H1 (cell line): Measurements from ENCODE around the gene RMDN3. TPM values are rescaled to one million over a fixed set of nuclear protein-coding genes. Genes with fewer than 3 reads are reported as not detected.

Source experiments
- CTCF ChIA-PET: fragments of 300-600 bp; sonication (Branson Sonifier 250); formaldehyde crosslinking; loops from one replicate; lab custom pipeline; 2021; ENCODE audit not compliant: partially characterized antibody; lab: Charles Lee
- POLR2A ChIA-PET: fragments of 300-600 bp; sonication (Branson Sonifier 250); formaldehyde crosslinking; loops from one replicate; lab custom pipeline; 2021; ENCODE audit warnings: inconsistent platforms; ENCODE audit not compliant: partially characterized antibody; lab: Charles Lee
- DNase-seq, 2 experiments: peaks; one replicate each; pipeline versions ENCODE4 v3.0.0 to v3.0.0-alpha.2; 2010 to 2022; ENCODE audit warnings: low spot score in 2 of 2, low read depth in 1 of 2, mixed read lengths in 1 of 2
- FAIRE-seq: peaks from 2 replicates; lab custom pipeline; 2011; peaks lifted over from hg19 to GRCh38; lab: Jason Lieb, UNC
- H2AFZ ChIP-seq: 2 replicates; pipeline ENCODE4 v1.8.1; 2012; ENCODE audit warnings: low read length, inconsistent platforms
- H2AK5ac ChIP-seq: 2 replicates; pipeline ENCODE4 v1.6.1; 2013; ENCODE audit warnings: low read depth, low read length
- H2BK120ac ChIP-seq: replicated peaks from 2 replicates; pipeline ENCODE3; 2013; ENCODE audit warnings: low read depth, low read length, inconsistent platforms
- H2BK12ac ChIP-seq: 2 replicates; pipeline ENCODE4 v1.6.1; 2013; ENCODE audit warnings: low read depth, low read length
- H2BK15ac ChIP-seq: 2 replicates; pipeline ENCODE4 v1.6.1; 2013; ENCODE audit warnings: low read length
- H2BK20ac ChIP-seq: 2 replicates; pipeline ENCODE4 v1.6.1; 2013; ENCODE audit warnings: low read length
- H2BK5ac ChIP-seq: 2 replicates; pipeline ENCODE4 v1.6.1; 2013; ENCODE audit warnings: low read depth, low read length
- H3K14ac ChIP-seq: 2 replicates; pipeline ENCODE4 v1.6.1; 2013; ENCODE audit warnings: inconsistent platforms; ENCODE audit not compliant: insufficient read length
- H3K18ac ChIP-seq: 2 replicates; pipeline ENCODE4 v1.6.1; 2013; ENCODE audit warnings: low read length; ENCODE audit errors: extremely low read depth
- H3K23ac ChIP-seq: 2 replicates; pipeline ENCODE4 v1.6.1; 2013; ENCODE audit warnings: inconsistent platforms; ENCODE audit not compliant: insufficient read length
- H3K23me2 ChIP-seq: 2 replicates; pipeline ENCODE4 v1.6.1; 2013; ENCODE audit warnings: low read depth, low read length
- H3K27ac ChIP-seq: 2 replicates; pipeline ENCODE4 v1.6.1; 2011; ENCODE audit warnings: low read depth, low read length, inconsistent platforms
- H3K27me3 ChIP-seq, 4 experiments: replicated peaks in 1 of 4; 1 replicate in 1 of 4; 2 replicates in 3 of 4; pipeline versions ENCODE4 v1.6.1 to v1.8.1; 2011 to 2013; ENCODE audit warnings: low read length in 3 of 4, mild to moderate bottlenecking in 3 of 4, inconsistent platforms in 2 of 4, mixed read lengths in 2 of 4, moderate library complexity in 1 of 4; ENCODE audit not compliant: control insufficient read depth in 3 of 4, insufficient read depth in 3 of 4; ENCODE audit errors: extremely low read depth in 1 of 4
- H3K36me3 ChIP-seq, 4 experiments: 2 replicates each; pipeline versions ENCODE4 v1.6.1 to v1.8.1; 2011 to 2013; ENCODE audit warnings: mild to moderate bottlenecking in 4 of 4, low read length in 3 of 4, moderate library complexity in 2 of 4, control low read depth in 1 of 4, inconsistent platforms in 1 of 4; ENCODE audit not compliant: insufficient read depth in 4 of 4, control insufficient read depth in 2 of 4
- H3K4ac ChIP-seq: replicated peaks from 2 replicates; pipeline ENCODE3; 2013; ENCODE audit warnings: low read length, low read depth, mixed read lengths, inconsistent platforms; ENCODE audit not compliant: insufficient read length
- H3K4me1 ChIP-seq, 4 experiments: replicated peaks in 1 of 4; 1 replicate in 1 of 4; 2 replicates in 3 of 4; pipeline versions ENCODE4 v1.6.1 to v1.8.1; 2011 to 2013; ENCODE audit warnings: low read length in 3 of 4, inconsistent platforms in 2 of 4, mixed read lengths in 1 of 4; ENCODE audit not compliant: insufficient read depth in 4 of 4, control insufficient read depth in 3 of 4
- H3K4me2 ChIP-seq, 2 experiments: 2 replicates each; pipeline versions ENCODE4 v1.6.1 to v1.8.1; 2011 to 2013; ENCODE audit warnings: low read depth in 2 of 2, low read length in 2 of 2, control low read depth in 1 of 2, inconsistent platforms in 1 of 2, mild to moderate bottlenecking in 1 of 2; ENCODE audit not compliant: insufficient read depth in 1 of 2
- H3K4me3 ChIP-seq, 4 experiments: fragments of 200-600, 300-600 bp in 1 of 4; sonication (generic), shearing (Covaris generic), sonication (Bioruptor Twin) in 1 of 4; 2 replicates each; pipeline versions ENCODE4 v1.5.1 to v1.8.1; 2011 to 2016; ENCODE audit warnings: low read length in 4 of 4, low read depth in 3 of 4, control low read depth in 2 of 4, inconsistent platforms in 2 of 4, mild to moderate bottlenecking in 2 of 4, mixed read lengths in 1 of 4, moderate library complexity in 1 of 4; ENCODE audit not compliant: insufficient read depth in 2 of 4; ENCODE audit errors: extremely low read depth in 1 of 4
- H3K56ac ChIP-seq: replicated peaks from 2 replicates; pipeline ENCODE3; 2013; ENCODE audit warnings: low read depth, mild to moderate bottlenecking, mixed read lengths, low read length, inconsistent platforms; ENCODE audit not compliant: insufficient read length
- H3K79me1 ChIP-seq: 2 replicates; pipeline ENCODE4 v1.6.1; 2013; ENCODE audit warnings: low read depth, low read length, control low read depth
- H3K79me2 ChIP-seq, 2 experiments: 2 replicates each; pipeline versions ENCODE4 v1.6.1 to v1.8.1; 2012 to 2013; ENCODE audit warnings: low read length in 2 of 2, mild to moderate bottlenecking in 2 of 2, inconsistent platforms in 1 of 2; ENCODE audit not compliant: insufficient read depth in 2 of 2, control insufficient read depth in 1 of 2
- H3K9ac ChIP-seq, 4 experiments: replicated peaks in 1 of 4; 1 replicate in 1 of 4; 2 replicates in 3 of 4; pipeline versions ENCODE4 v1.6.1 to v1.8.1; 2011 to 2013; ENCODE audit warnings: low read depth in 3 of 4, low read length in 3 of 4, control low read depth in 2 of 4, mild to moderate bottlenecking in 2 of 4, moderate library complexity in 2 of 4, inconsistent platforms in 1 of 4; ENCODE audit errors: extremely low read depth in 1 of 4
- H3K9me3 ChIP-seq, 2 experiments: 2 replicates each; pipeline versions ENCODE4 v1.6.1 to v1.8.1; 2012 to 2013; ENCODE audit warnings: mild to moderate bottlenecking in 2 of 2, moderate library complexity in 2 of 2, control low read depth in 1 of 2, inconsistent platforms in 1 of 2, low read depth in 1 of 2, low read length in 1 of 2, mixed read lengths in 1 of 2; ENCODE audit not compliant: insufficient read depth in 2 of 2
- H4K20me1 ChIP-seq, 2 experiments: replicated peaks in 1 of 2; 2 replicates each; pipeline versions ENCODE3 to v1.8.1; 2011 to 2013; ENCODE audit warnings: inconsistent platforms in 2 of 2, low read length in 2 of 2, mild to moderate bottlenecking in 1 of 2; ENCODE audit not compliant: insufficient read depth in 2 of 2, control insufficient read depth in 1 of 2
- H4K5ac ChIP-seq: 2 replicates; pipeline ENCODE4 v1.6.1; 2013; ENCODE audit warnings: low read length, low read depth, mixed read lengths, inconsistent platforms; ENCODE audit not compliant: insufficient read length
- H4K8ac ChIP-seq: 2 replicates; pipeline ENCODE4 v1.8.0; 2013; ENCODE audit warnings: mild to moderate bottlenecking, moderate library complexity, low read length, inconsistent platforms; ENCODE audit not compliant: insufficient read depth; ENCODE audit errors: extremely low read depth
- H4K91ac ChIP-seq: replicated peaks from 2 replicates; pipeline ENCODE3; 2013; ENCODE audit warnings: low read length, mixed read lengths, inconsistent platforms; ENCODE audit not compliant: insufficient read length
- JUN ChIP-seq: IDR thresholded peaks from 2 replicates; pipeline ENCODE4 v1.6.1; 2011; ENCODE audit warnings: low read depth, mild to moderate bottlenecking, improper control_type of control experiment, low read length
- JUND ChIP-seq: IDR thresholded peaks from 2 replicates; pipeline ENCODE4 v1.6.1; 2011; ENCODE audit warnings: mild to moderate bottlenecking, improper control_type of control experiment, low read length
- RNF2 ChIP-seq: fragments of 200-900, 300-1000 bp; sonication (generic); IDR thresholded peaks from 2 replicates; pipeline ENCODE4 v1.7.1; 2016; ENCODE audit warnings: borderline replicate concordance, low read depth, mild to moderate bottlenecking, antibody characterized with exemption, low read length; ENCODE audit not compliant: poor library complexity, severe bottlenecking; ENCODE audit errors: missing control alignments
- RXRA ChIP-seq: IDR thresholded peaks from 2 replicates; pipeline ENCODE4 v1.6.1; 2011; ENCODE audit warnings: low read depth, mild to moderate bottlenecking, low read length, moderate library complexity; ENCODE audit not compliant: insufficient read depth
- SAP30 ChIP-seq: fragments of 300-600 bp; sonication (generic); IDR thresholded peaks from 2 replicates; pipeline ENCODE4 v1.7.1; 2012; ENCODE audit warnings: low read length, moderate library complexity, mild to moderate bottlenecking, inconsistent platforms; ENCODE audit not compliant: insufficient read depth, insufficient replicate concordance
- SIN3A ChIP-seq, 2 experiments: IDR thresholded peaks in 1 of 2; conservative IDR thresholded peaks in 1 of 2; 2 replicates each; pipeline ENCODE4 v1.6.1; 2011 to 2012; ENCODE audit warnings: low read length in 2 of 2, improper control_type of control experiment in 1 of 2, low read depth in 1 of 2, mild to moderate bottlenecking in 1 of 2
- WGBS, 2 experiments: shearing (Covaris generic) in 1 of 2; methylation state at CpG; one replicate each; pipeline versions ENCODE4 v1.1.6 to v1.1.7; 2013 to 2015; ENCODE audit warnings: low lambda C conversion rate in 2 of 2, mixed read lengths in 2 of 2, inconsistent platforms in 1 of 2, low coverage in 1 of 2, missing lambda C conversion rate in 1 of 2; ENCODE audit not compliant: insufficient replicate concordance in 2 of 2, insufficient coverage in 1 of 2, insufficient read length in 1 of 2; ENCODE audit errors: extremely low coverage in 1 of 2, missing lambda C conversion rate in 1 of 2; 5-methylcytosine and 5-hydroxymethylcytosine counted together
- polyA plus RNA-seq, 7 experiments: library from polyadenylated mRNA; depleted of rRNA in 3 of 7; stranded (reverse) in 5 of 7; unstranded in 2 of 7; fragments of >200 nt in 5 of 7; fragments of 200-250 nt in 2 of 7; gene quantifications; 1 replicate in 5 of 7; 2 replicates in 1 of 7; 4 replicates in 1 of 7; pipeline versions ENCODE4 v1.2.1 to v1.2.3, GENCODE V29; 2011 to 2013; ENCODE audit warnings: missing spikeins in 2 of 7, mixed read lengths in 2 of 7
- total RNA-seq: library from RNA; stranded (reverse); fragmentation: NEBNext Ultra II Directional; extraction: Animal tissue kit (Norgen Biotek cat#: 25700); gene quantifications from 2 replicates; pipeline ENCODE4 v1.2.1, GENCODE V29; 2021

RMDN3 gene
- total and polyA plus RNA-seq, 2 of the 8 experiments (the other 6 are each of a cell fraction or from before 2014, with no cell fraction given), result 10.8 to 24.1 TPM

- H3K9me3 ChIP-seq, result no peaks in the 10 kb centered on the region
- no peaks in the 10 kb centered on the region for H3K23me2 ChIP-seq
- H3K27ac ChIP-seq, result no peak overlapping the region
- peaks cover 0 to 3% of the 10 kb centered on the region in 2 experiments for H4K20me1 ChIP-seq
- no peak for FAIRE-seq
- no peak overlapping the region for H2AK5ac ChIP-seq
- no peak overlapping the region for H2BK20ac ChIP-seq
- POLR2A ChIA-PET, result interaction anchor here (0.7 to 1.6 kb wide), 2 partner anchors 10 to 12 kb away, joined by 3 to 4 read pairs; no protein-coding TSS in a partner anchor
- H3K4me1 ChIP-seq, result no peaks in the 10 kb centered on the region
- no peak overlapping the region for H4K8ac ChIP-seq
- no peaks in the 10 kb centered on the region for H3K27me3 ChIP-seq
- H3K14ac ChIP-seq, result no peak overlapping the region
- 85% methylated on average over 14 of the region's 14 CpGs; no CpG with 5 or more reads in 1 of the 2 experiments for WGBS, 2 experiments
- TF ChIP-seq SAP30 (no peak), JUN (no peak), SIN3A (conservative IDR thresholded peaks at IDR 0.05 in 1 of 2, IDR thresholded peaks at IDR 0.05 in 1 of 2; ENCODE audit: low read depth in 1 of 2, low read length in 2 of 2) (no peak), JUND (no peak), RNF2 (no peak), RXRA (no peak)
- TF ChIP-seq, all 59 proteins: peak for 0
- Histone ChIP-seq H3K4ac (no peak overlapping the region), H3K18ac (no peak overlapping the region), H2BK5ac (no peak overlapping the region), H3K4me3 (no peak overlapping the region), H3K56ac (no peak overlapping the region), H4K91ac (no peak overlapping the region), H3K79me1 (no peaks in the 10 kb centered on the region), H3K9ac (no peak overlapping the region), H3K23ac (no peak overlapping the region), H4K5ac (no peak overlapping the region), H2BK12ac (no peak overlapping the region), H3K79me2 (no peaks in the 10 kb centered on the region), H2AFZ (no peak overlapping the region), H3K36me3 (peaks cover 0 to 20% (median 6%) of the 10 kb centered on the region in 4 experiments; a peak in 4 of 8 replicates), H2BK120ac (no peak overlapping the region), H3K4me2 (no peak overlapping the region), H2BK15ac (no peak overlapping the region)
- DNase-seq, result no peak
- CTCF ChIA-PET, result interaction anchor here (0.7 to 1.7 kb wide), 10 partner anchors 8 to 141 kb away, joined by 3 to 10 read pairs (median 4); no protein-coding TSS in a partner anchor
These were observed 20.9 kb upstream of the RMDN3 start for GRCh38 chr15:40775740-40776536.
